DND-41 (cell line): ENCODE results near the gene AHRR.
A peak's percentile ranks its signal among the peaks of the same experiment; 100 is the strongest.

Experiments used
- ATAC-seq: fragments of 200-7000 bp; cut with Tn5 transposase; 3 replicates; pipeline ENCODE4 v1.9.1; 2021; ENCODE audit warnings: low read depth; ENCODE audit not compliant: insufficient read depth
- DNase-seq: peaks from one replicate; pipeline ENCODE4 v3.0.0-alpha.2; 2020
- H2AFZ ChIP-seq: 2 replicates; pipeline ENCODE4 v1.6.0; 2012; ENCODE audit warnings: low read depth, low read length
- H3K27ac ChIP-seq: 2 replicates; pipeline ENCODE4 v1.5.1; 2012; ENCODE audit warnings: low read length, inconsistent platforms
- H3K27me3 ChIP-seq: fragments of 200-600 bp; sonication (generic); 2 replicates; pipeline ENCODE4 v1.6.0; 2012; ENCODE audit warnings: low read length, mild to moderate bottlenecking, inconsistent platforms; ENCODE audit not compliant: insufficient read depth, poor library complexity
- H3K36me3 ChIP-seq: 2 replicates; pipeline ENCODE4 v1.5.1; 2012; ENCODE audit warnings: low read length, inconsistent platforms; ENCODE audit not compliant: insufficient read depth
- H3K4me1 ChIP-seq: 2 replicates; pipeline ENCODE4 v1.5.1; 2012; ENCODE audit warnings: mild to moderate bottlenecking, low read length; ENCODE audit not compliant: insufficient read depth
- H3K4me2 ChIP-seq: 2 replicates; pipeline ENCODE4 v1.6.0; 2012; ENCODE audit warnings: mild to moderate bottlenecking, moderate library complexity, low read length, inconsistent platforms; ENCODE audit not compliant: insufficient read depth
- H3K4me3 ChIP-seq, 2 experiments: fragments of 200-600 bp in 1 of 2; shearing (Covaris generic) in 1 of 2; 2 replicates each; pipeline ENCODE4 v1.5.1; 2012 to 2016; ENCODE audit warnings: inconsistent platforms in 2 of 2, low read length in 2 of 2, mild to moderate bottlenecking in 2 of 2, low read depth in 1 of 2, moderate library complexity in 1 of 2
- H3K79me2 ChIP-seq: 2 replicates; pipeline ENCODE4 v1.6.0; 2012; ENCODE audit warnings: low read length, inconsistent platforms; ENCODE audit not compliant: insufficient read depth
- H3K9ac ChIP-seq: 2 replicates; pipeline ENCODE4 v1.6.0; 2012; ENCODE audit warnings: low read depth, mild to moderate bottlenecking, inconsistent platforms, low read length, moderate library complexity
- H3K9me3 ChIP-seq: 2 replicates; pipeline ENCODE4 v1.5.1; 2012; ENCODE audit warnings: low read length, moderate library complexity, mild to moderate bottlenecking, inconsistent platforms; ENCODE audit not compliant: insufficient read depth, severe bottlenecking
- H4K20me1 ChIP-seq: 2 replicates; pipeline ENCODE4 v1.6.0; 2012; ENCODE audit warnings: low read length; ENCODE audit not compliant: insufficient read depth
- CTCF ChIP-seq: IDR thresholded peaks from 2 replicates; pipeline ENCODE4 v1.5.1; 2012; ENCODE audit warnings: borderline replicate concordance, low read length, moderate library complexity, mild to moderate bottlenecking; ENCODE audit not compliant: poor library complexity, severe bottlenecking; ENCODE audit errors: extremely low read depth
- EZH2 ChIP-seq: IDR thresholded peaks from 3 replicates; pipeline ENCODE4 v1.6.1; 2012; ENCODE audit warnings: borderline replicate concordance, low read depth, mild to moderate bottlenecking, moderate library complexity, low read length, inconsistent platforms; ENCODE audit not compliant: severe bottlenecking

Gene AHRR

GRCh38 chr5:451587-452458 is 130.3 kb downstream of the AHRR start:
- Histone ChIP-seq H4K20me1 (peaks cover 19% of the 10 kb centered on the region), H3K27me3 (no peaks in the 10 kb centered on the region), H3K9me3 (peaks cover 11% of the 10 kb centered on the region), H3K27ac (no peak overlapping the region), H2AFZ (no peak overlapping the region), H3K4me2 (no peak overlapping the region), H3K4me1 (no peaks in the 10 kb centered on the region), H3K4me3 (no peak overlapping the region), H3K9ac (no peak overlapping the region), H3K36me3 (peaks cover 95% of the 10 kb centered on the region), H3K79me2 (peaks cover 46% of the 10 kb centered on the region)
- TF ChIP-seq CTCF (no peak), EZH2 (no peak)
- ATAC-seq (no peak), DNase-seq (no peak)

- Histone ChIP-seq H3K27ac (no peak overlapping the region; the same call in 1 of the 2 replicates), H3K4me1 (no peaks in the 10 kb centered on the region), H3K36me3 (peaks cover 95% of the 10 kb centered on the region), H3K4me3 (no peak overlapping the region), H3K27me3 (no peaks in the 10 kb centered on the region), H3K9ac (no peak overlapping the region), H3K4me2 (no peak overlapping the region), H2AFZ (no peak overlapping the region), H4K20me1 (peaks cover 18% of the 10 kb centered on the region), H3K9me3 (peaks cover 11% of the 10 kb centered on the region), H3K79me2 (peaks cover 52% of the 10 kb centered on the region)
- ATAC-seq (peak; percentile 24; the same call in 2 of the 3 replicates), DNase-seq (no peak)
- TF ChIP-seq CTCF = no peak
- no peak for TF ChIP-seq EZH2
Measured at GRCh38 chr5:452978-453710, 131.6 kb downstream of the AHRR start.

DNA sequence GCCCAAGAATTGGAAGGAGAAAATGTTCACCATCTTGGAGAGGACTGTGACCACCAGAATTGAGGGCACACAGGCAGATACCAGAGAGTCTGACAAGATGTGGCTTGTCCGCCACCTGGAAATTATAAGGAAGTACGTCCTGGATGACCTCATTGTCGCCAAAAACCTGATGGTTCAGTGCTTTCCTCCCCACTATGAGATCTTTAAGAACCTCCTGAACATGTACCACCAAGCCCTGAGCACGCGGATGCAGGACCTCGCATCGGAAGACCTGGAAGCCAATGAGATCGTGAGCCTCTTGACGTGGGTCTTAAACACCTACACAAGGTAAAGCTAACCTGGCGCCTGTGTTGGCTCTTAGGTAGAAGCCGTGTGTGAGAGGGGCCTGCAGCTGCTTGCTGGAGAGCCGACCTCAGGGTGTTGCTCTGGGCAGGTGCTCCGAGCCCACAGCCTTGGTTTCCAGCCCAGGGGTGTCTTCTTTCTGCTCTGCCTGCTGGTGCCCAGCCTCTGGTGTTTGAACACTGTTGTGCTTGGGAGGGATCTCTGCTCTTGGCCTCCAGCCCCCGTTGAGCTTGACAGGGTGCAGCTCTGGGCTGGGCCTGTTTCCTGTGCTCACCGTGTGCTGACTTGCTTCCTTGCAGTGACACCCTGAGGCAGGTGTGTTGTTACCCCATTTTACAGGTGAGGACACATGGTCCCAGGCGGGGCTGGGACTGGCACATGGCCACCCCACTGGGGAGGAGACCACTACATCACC is 132.4 kb downstream of the AHRR start:
- H3K9ac ChIP-seq = no peak overlapping the region
- DNase-seq = no peak

More for the DNA sequence above, 132.4 kb downstream of the AHRR start:
- H3K36me3 ChIP-seq = peaks cover 95% of the 10 kb centered on the region
- H3K9me3 ChIP-seq = peaks cover 11% of the 10 kb centered on the region
- H3K4me1 ChIP-seq = no peaks in the 10 kb centered on the region
- no peak overlapping the region for H3K4me2 ChIP-seq
- no peak for ATAC-seq
- no peak overlapping the region for H3K27ac ChIP-seq
- peaks cover 18% of the 10 kb centered on the region for H4K20me1 ChIP-seq
- peaks cover 56% of the 10 kb centered on the region for H3K79me2 ChIP-seq
- H3K27me3 ChIP-seq = no peaks in the 10 kb centered on the region
- TF ChIP-seq EZH2 (no peak), CTCF (no peak)
- no peak overlapping the region for H2AFZ ChIP-seq
- no peak overlapping the region for H3K4me3 ChIP-seq
